CD4-positive, CD25-positive, alpha-beta regulatory T cell (primary cell): ENCODE results near the gene SPATA33. TPM values are rescaled to one million over a fixed set of nuclear protein-coding genes. Genes with fewer than 3 reads are reported as not detected.
"Not testable (repeated sequence)": the region's sequence is repeated elsewhere in the genome, so short reads cannot be mapped to it uniquely, and the experiment has no call there.

Experiments
- ATAC-seq, 2 donors: fragments of 150-1000 bp; cut with Tn5 transposase; one replicate each; pipeline ENCODE4 v1.10.0; 2021; ENCODE audit warnings: low read depth in 2 of 2, moderate number of reproducible peaks in 2 of 2, moderate library complexity in 1 of 2
- DNase-seq, 3 donors: peaks; one replicate each; pipeline versions ENCODE4 v3.0.0 to v3.0.0-alpha.2; 2012 to 2022; ENCODE audit warnings: mixed read lengths in 1 of 3
- H3K27ac ChIP-seq: one replicate; pipeline ENCODE4 v1.7.0; 2013; ENCODE audit warnings: mild to moderate bottlenecking, low read length; ENCODE audit not compliant: insufficient read depth, poor library complexity, severe bottlenecking
- H3K27me3 ChIP-seq: one replicate; pipeline ENCODE4 v1.7.0; 2013; ENCODE audit warnings: low read length; ENCODE audit not compliant: control insufficient read depth, insufficient read depth
- H3K36me3 ChIP-seq: one replicate; pipeline ENCODE4 v1.7.0; 2013; ENCODE audit warnings: mild to moderate bottlenecking, low read length, moderate library complexity; ENCODE audit not compliant: control insufficient read depth, insufficient read depth
- H3K4me1 ChIP-seq: 2 replicates; pipeline ENCODE4 v1.7.0; 2013; ENCODE audit warnings: mild to moderate bottlenecking, low read length; ENCODE audit not compliant: insufficient read depth, control insufficient read depth, poor library complexity, severe bottlenecking
- H3K4me3 ChIP-seq: one replicate; pipeline ENCODE4 v1.7.0; 2013; ENCODE audit warnings: low read depth, mild to moderate bottlenecking, low read length, moderate library complexity
- H3K9me3 ChIP-seq, 2 experiments: 1 replicate in 1 of 2; 2 replicates in 1 of 2; pipeline ENCODE4 v1.7.0; 2013; ENCODE audit warnings: low read length in 2 of 2, mild to moderate bottlenecking in 1 of 2, moderate library complexity in 1 of 2; ENCODE audit not compliant: control insufficient read depth in 2 of 2
- H3K27ac Mint-ChIP-seq, 3 donors: one replicate each; pipeline ENCODE4 v1.8.0; 2020 to 2022; ENCODE audit warnings: mild to moderate bottlenecking in 3 of 3, mixed read lengths in 3 of 3, moderate library complexity in 2 of 3
- H3K27me3 Mint-ChIP-seq: one replicate; pipeline ENCODE4 v1.8.0; 2022; ENCODE audit warnings: mild to moderate bottlenecking, mixed read lengths
- H3K36me3 Mint-ChIP-seq: one replicate; pipeline ENCODE4 v1.8.0; 2020; ENCODE audit warnings: mixed read lengths
- H3K4me1 Mint-ChIP-seq, 4 donors: one replicate each; pipeline ENCODE4 v1.8.0; 2020 to 2022; ENCODE audit warnings: mixed read lengths in 4 of 4, mild to moderate bottlenecking in 1 of 4
- H3K4me3 Mint-ChIP-seq, 4 donors: one replicate each; pipeline ENCODE4 v1.8.0; 2020 to 2022; ENCODE audit warnings: mild to moderate bottlenecking in 4 of 4, mixed read lengths in 4 of 4, moderate library complexity in 3 of 4
- H3K9me3 Mint-ChIP-seq, 7 donors: one replicate each; pipeline ENCODE4 v1.8.0; 2020 to 2022; ENCODE audit warnings: mixed read lengths in 7 of 7, mild to moderate bottlenecking in 3 of 7, moderate library complexity in 2 of 7
- polyA plus RNA-seq, 4 donors: library from polyadenylated mRNA; unstranded; fragments of 300-500 nt; fragmentation: Illumina TruSeq; gene quantifications; one replicate each; pipeline ENCODE4 v1.2.3, GENCODE V29; 2021
- total RNA-seq: library from RNA; stranded (reverse); gene quantifications from one replicate; pipeline ENCODE4 v1.2.3, GENCODE V29; 2022

The SPATA33 gene
- total and polyA plus RNA-seq, 5 donors from 2014 or later = 2.0 to 7.1 (median 3.7) TPM

GRCh38 chr16:89634463-89635385, 22.9 kb upstream of the SPATA33 start:
- H3K27me3 Mint-ChIP-seq, H3K9me3 ChIP-seq, H3K27me3 ChIP-seq, H3K4me3 ChIP-seq, H3K36me3 ChIP-seq, H3K27ac ChIP-seq, H3K4me1 ChIP-seq, H3K36me3 Mint-ChIP-seq, H3K27ac Mint-ChIP-seq, H3K4me3 Mint-ChIP-seq, H3K9me3 Mint-ChIP-seq, H3K4me1 Mint-ChIP-seq, ATAC-seq: not testable (repeated sequence)
- DNase-seq = peak in 1 of 3 donors; percentile 16

GRCh38 chr16:89636663-89637062, 21.0 kb upstream of the SPATA33 start:
- Histone ChIP-seq H3K4me3 (no peak overlapping the region), H3K27ac (no peak overlapping the region), H3K36me3 (no peaks in the 10 kb centered on the region), H3K4me1 (peaks cover 6% of the 10 kb centered on the region), H3K27me3 (no peaks in the 10 kb centered on the region), H3K9me3 (no peaks in the 10 kb centered on the region)
- H3K9me3 Mint-ChIP-seq = peaks cover 0 to 1% (median 0%) of the 10 kb centered on the region in 7 donors
- H3K36me3 Mint-ChIP-seq = no peaks in the 10 kb centered on the region
- H3K4me3 Mint-ChIP-seq = no peak overlapping the region
- no peak overlapping the region for H3K27ac Mint-ChIP-seq
- peaks cover 5 to 8% (median 7%) of the 10 kb centered on the region in 4 donors for H3K4me1 Mint-ChIP-seq
- DNase-seq (no peak), ATAC-seq (no peak)
- peaks cover 4% of the 10 kb centered on the region for H3K27me3 Mint-ChIP-seq

GRCh38 chr16:89637379-89637778, 20.3 kb upstream of the SPATA33 start:
- peaks cover 6% of the 10 kb centered on the region for H3K4me1 ChIP-seq
- no peak overlapping the region for H3K4me3 ChIP-seq
- H3K9me3 ChIP-seq = no peaks in the 10 kb centered on the region
- no peaks in the 10 kb centered on the region for H3K27me3 ChIP-seq
- peaks cover 5 to 8% (median 7%) of the 10 kb centered on the region in 4 donors for H3K4me1 Mint-ChIP-seq
- no peaks in the 10 kb centered on the region for H3K36me3 Mint-ChIP-seq
- H3K4me3 Mint-ChIP-seq = peak overlapping the region in 1 of 4 donors; percentile 21
- H3K27ac ChIP-seq = no peak overlapping the region
- H3K27me3 Mint-ChIP-seq = peaks cover 4% of the 10 kb centered on the region
- ATAC-seq (no peak), DNase-seq (no peak)
- H3K36me3 ChIP-seq = no peaks in the 10 kb centered on the region
- H3K9me3 Mint-ChIP-seq = peaks cover 0 to 1% (median 0%) of the 10 kb centered on the region in 7 donors
- no peak overlapping the region for H3K27ac Mint-ChIP-seq

GRCh38 chr16:89638455-89638854, 19.2 kb upstream of the SPATA33 start:
- Mint-ChIP-seq H3K27ac (no peak overlapping the region), H3K9me3 (peaks cover 0 to 1% (median 0%) of the 10 kb centered on the region in 7 donors), H3K36me3 (no peaks in the 10 kb centered on the region), H3K4me3 (no peak overlapping the region), H3K4me1 (peaks cover 5 to 8% (median 7%) of the 10 kb centered on the region in 4 donors), H3K27me3 (peaks cover 4% of the 10 kb centered on the region)
- no peaks in the 10 kb centered on the region for H3K27me3 ChIP-seq
- H3K9me3 ChIP-seq = no peaks in the 10 kb centered on the region
- peaks cover 6% of the 10 kb centered on the region for H3K4me1 ChIP-seq
- ATAC-seq = no peak
- no peaks in the 10 kb centered on the region for H3K36me3 ChIP-seq
- H3K27ac ChIP-seq = no peak overlapping the region
- DNase-seq = no peak
- H3K4me3 ChIP-seq = no peak overlapping the region

- Histone ChIP-seq H3K27ac (no peak overlapping the region), H3K4me3 (no peak overlapping the region), H3K4me1 (peaks cover 6% of the 10 kb centered on the region), H3K27me3 (no peaks in the 10 kb centered on the region), H3K9me3 (no peaks in the 10 kb centered on the region), H3K36me3 (peaks cover 3% of the 10 kb centered on the region)
- H3K27me3 Mint-ChIP-seq = peaks cover 4% of the 10 kb centered on the region
- H3K4me1 Mint-ChIP-seq = peaks cover 5 to 8% (median 7%) of the 10 kb centered on the region in 4 donors
- no peaks in the 10 kb centered on the region for H3K9me3 Mint-ChIP-seq
- ATAC-seq = no peak
- DNase-seq = no peak
- H3K4me3 Mint-ChIP-seq = no peak overlapping the region
- H3K27ac Mint-ChIP-seq = no peak overlapping the region
- no peaks in the 10 kb centered on the region for H3K36me3 Mint-ChIP-seq
Observed at GRCh38 chr16:89639385-89639784, 18.3 kb upstream of the SPATA33 start.

GRCh38 chr16:89641458-89642119, 16.0 kb upstream of the SPATA33 start:
- Mint-ChIP-seq H3K36me3 (peaks cover 11% of the 10 kb centered on the region), H3K9me3 (no peaks in the 10 kb centered on the region), H3K4me3 (peak overlapping the region in 3 of 4 donors; percentile 38 to 67 (median 45)), H3K4me1 (peaks cover 5 to 8% (median 7%) of the 10 kb centered on the region in 4 donors), H3K27me3 (peaks cover 4% of the 10 kb centered on the region), H3K27ac (peak overlapping the region in 1 of 3 donors; percentile 52)
- ATAC-seq (no peak), DNase-seq (no peak)
- Histone ChIP-seq H3K27me3 (no peaks in the 10 kb centered on the region), H3K4me3 (no peak overlapping the region), H3K9me3 (no peaks in the 10 kb centered on the region), H3K36me3 (peaks cover 24% of the 10 kb centered on the region), H3K27ac (peak overlapping the region; percentile 14), H3K4me1 (peaks cover 6% of the 10 kb centered on the region)

- Histone ChIP-seq H3K27ac (no peak overlapping the region), H3K4me1 (peaks cover 6% of the 10 kb centered on the region), H3K4me3 (no peak overlapping the region), H3K36me3 (peaks cover 31% of the 10 kb centered on the region), H3K9me3 (no peaks in the 10 kb centered on the region), H3K27me3 (no peaks in the 10 kb centered on the region)
- H3K27ac Mint-ChIP-seq = no peak overlapping the region
- DNase-seq = no peak
- peaks cover 4% of the 10 kb centered on the region for H3K27me3 Mint-ChIP-seq
- ATAC-seq = no peak
- H3K36me3 Mint-ChIP-seq = peaks cover 11% of the 10 kb centered on the region
- no peak overlapping the region for H3K4me3 Mint-ChIP-seq
- peaks cover 0 to 2% (median 0%) of the 10 kb centered on the region in 7 donors for H3K9me3 Mint-ChIP-seq
- H3K4me1 Mint-ChIP-seq = peaks cover 5 to 8% (median 7%) of the 10 kb centered on the region in 4 donors
Observed at GRCh38 chr16:89642574-89642973, 15.1 kb upstream of the SPATA33 start.
